ENCODE data around the gene ZNF646.

The ZNF646 gene

GRCh38 chr16:31106509-31107464 is 32.6 kb downstream of the ZNF646 start:
- in situ Hi-C loops (cut with MboI; ENCODE audit: low sequenced_read_pairs), result no loop called here

DNA sequence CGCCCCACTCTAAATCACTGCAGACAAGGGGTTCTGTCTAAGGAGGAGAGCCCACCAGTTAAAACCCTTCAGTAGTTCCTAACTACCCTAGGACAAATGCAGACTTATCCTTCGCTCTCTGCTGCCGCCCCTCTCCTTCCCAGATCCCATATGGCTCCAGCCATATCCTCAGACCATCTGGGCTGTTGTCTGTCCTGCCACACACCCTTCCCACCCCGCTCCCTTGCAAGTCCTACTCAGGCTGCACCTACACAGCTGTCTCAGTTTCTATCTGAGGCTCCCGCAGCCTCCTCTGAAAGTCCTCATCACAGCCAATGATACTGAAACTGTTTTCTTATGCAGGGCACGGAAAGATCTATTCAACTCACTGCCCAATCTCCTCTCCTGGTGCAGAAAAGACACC is 33.2 kb downstream of the ZNF646 start:
- in situ Hi-C loops (cut with MboI; ENCODE audit: low sequenced_read_pairs), result no loop called here

DNA sequence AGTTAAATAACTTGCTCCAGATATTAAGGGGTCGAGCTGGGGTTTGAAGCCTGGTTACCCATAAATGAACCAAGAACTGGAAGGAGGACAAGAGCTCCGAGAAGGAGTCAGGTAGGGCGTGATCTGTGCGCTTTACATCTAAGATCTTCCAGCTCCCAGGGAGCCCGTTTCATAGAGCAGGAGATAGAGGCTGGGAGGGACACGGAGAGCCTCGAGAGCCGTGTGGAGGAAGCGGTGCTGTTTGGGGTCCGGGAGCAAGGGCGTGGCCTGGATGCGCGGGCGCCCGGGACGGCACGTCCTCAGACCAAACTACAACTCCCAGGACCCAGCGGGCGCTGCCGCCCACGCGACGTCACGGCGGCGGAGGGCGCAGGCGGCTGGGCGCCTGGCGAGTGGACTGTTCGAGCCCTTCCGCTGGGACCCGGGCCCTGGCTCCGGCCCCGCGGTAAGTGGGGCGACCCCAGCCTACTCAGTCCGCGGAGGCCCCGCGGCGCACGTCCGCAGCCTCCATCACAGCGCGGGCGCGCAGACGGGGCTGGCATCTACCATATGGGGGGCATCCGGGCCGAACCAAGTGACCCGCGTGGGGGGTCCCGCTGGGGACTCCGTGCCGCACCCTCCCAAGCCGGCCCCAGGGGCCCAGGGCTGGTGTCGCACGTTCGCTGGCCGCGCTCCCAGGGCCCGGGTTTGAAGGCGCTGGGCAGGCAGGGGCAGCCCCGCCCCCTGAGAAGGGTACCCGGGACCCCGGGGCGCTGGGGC is 34.0 kb downstream of the ZNF646 start, which contains the start of gene BCKDK:
Gene BCKDK (plus strand): TSS at position 352 of the 759 bp plus-strand sequence. CDS start 838 bp downstream, outside the sequence.
- in situ Hi-C loops (cut with MboI; ENCODE audit: low sequenced_read_pairs), result no loop called here

DNA sequence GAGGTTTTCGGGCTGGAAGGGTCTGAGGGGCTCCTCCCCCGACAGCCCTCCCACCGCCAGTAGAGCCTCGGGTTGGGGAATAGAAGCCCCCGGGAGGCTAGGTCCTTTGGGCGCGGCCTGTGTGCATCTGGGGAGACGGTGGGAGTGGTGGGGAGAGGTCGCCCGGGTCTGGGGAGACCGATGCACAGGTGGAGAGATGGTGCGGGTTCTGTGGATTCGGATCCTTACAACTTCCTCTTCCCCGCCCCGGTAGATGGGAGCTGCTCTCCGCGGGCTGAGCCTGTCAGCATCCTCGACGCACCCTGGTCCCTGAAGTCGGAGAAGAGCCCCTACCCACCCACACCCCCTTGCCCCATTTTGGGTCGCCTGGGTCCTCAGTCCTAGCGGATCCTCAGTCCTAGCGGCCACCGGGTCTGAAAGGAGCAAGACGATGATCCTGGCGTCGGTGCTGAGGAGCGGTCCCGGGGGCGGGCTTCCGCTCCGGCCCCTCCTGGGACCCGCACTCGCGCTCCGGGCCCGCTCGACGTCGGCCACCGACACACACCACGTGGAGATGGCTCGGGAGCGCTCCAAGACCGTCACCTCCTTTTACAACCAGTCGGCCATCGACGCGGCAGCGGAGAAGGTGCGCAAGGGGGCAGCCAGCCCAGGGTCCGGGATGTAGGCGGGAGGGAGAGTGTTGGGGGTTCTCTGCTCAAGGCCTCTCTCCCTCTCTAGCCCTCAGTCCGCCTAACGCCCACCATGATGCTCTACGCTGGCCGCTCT is 34.8 kb downstream of the ZNF646 start:
- in situ Hi-C loops (cut with MboI; ENCODE audit: low sequenced_read_pairs), result no loop called here

DNA sequence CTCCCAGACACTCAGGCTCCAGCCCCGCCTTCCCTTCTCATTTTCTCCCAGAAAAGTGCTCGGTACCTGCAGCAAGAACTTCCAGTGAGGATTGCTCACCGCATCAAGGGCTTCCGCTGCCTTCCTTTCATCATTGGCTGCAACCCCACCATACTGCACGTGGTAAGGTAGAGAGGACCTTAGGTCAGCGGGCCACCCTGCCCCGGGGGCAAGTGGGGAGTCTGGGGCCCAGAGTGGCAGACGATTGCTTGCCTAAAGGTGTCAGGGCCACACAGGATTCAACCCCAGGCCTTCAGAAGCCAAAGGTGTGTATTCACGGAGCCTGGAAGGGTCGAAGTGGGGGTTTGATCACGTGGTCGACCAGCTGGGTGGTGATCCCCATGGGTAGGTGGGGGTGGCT is 35.4 kb downstream of the ZNF646 start:
- in situ Hi-C loops (cut with MboI; ENCODE audit: low sequenced_read_pairs), result no loop called here

GRCh38 chr16:31110106-31111034 is 36.1 kb downstream of the ZNF646 start:
- in situ Hi-C loops (cut with MboI; ENCODE audit: low sequenced_read_pairs), result no loop called here

- in situ Hi-C loops (cut with MboI; ENCODE audit: low sequenced_read_pairs), result no loop called here
These were observed 37.8 kb downstream of the ZNF646 start for GRCh38 chr16:31111881-31112466.

DNA sequence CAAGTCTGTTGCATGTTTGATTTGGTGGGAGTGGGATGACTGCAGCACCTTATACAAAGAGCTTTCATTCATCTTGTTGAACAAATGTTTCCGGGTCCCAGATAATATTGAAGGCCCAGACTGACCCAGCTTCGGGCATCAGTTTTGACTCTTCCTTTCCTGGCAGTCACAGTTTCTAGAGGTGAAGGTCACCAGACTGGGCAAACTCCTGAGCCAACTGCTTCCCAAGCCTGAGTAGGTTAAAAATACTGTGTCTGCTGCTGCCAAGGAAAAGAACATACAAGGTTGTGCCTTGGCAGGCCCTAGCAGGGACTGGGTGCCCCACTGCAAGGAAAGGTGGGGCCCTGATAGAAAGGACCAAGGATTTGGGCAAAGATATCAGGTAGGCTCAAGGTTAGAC is 38.5 kb downstream of the ZNF646 start:
- in situ Hi-C loops (cut with MboI; ENCODE audit: low sequenced_read_pairs), result no loop called here

- in situ Hi-C loops (cut with MboI; ENCODE audit: low sequenced_read_pairs), result no loop called here
These were observed 39.2 kb downstream of the ZNF646 start for GRCh38 chr16:31113121-31114120.

- in situ Hi-C loops (cut with MboI; ENCODE audit: low sequenced_read_pairs), result no loop called here
These were observed 40.2 kb downstream of the ZNF646 start for GRCh38 chr16:31114468-31114867.

GRCh38 chr16:31117384-31118222 is 43.4 kb downstream of the ZNF646 start, which contains the start of gene KAT8:
TSS of gene KAT8 (plus strand) at chr16:31117664. CDS start at chr16:31117682, 18 bp downstream.
- in situ Hi-C loops (cut with MboI; ENCODE audit: low sequenced_read_pairs), result no loop called here

GRCh38 chr16:31118223-31119155 is 44.3 kb downstream of the ZNF646 start:
- in situ Hi-C loops (cut with MboI; ENCODE audit: low sequenced_read_pairs), result no loop called here

GRCh38 chr16:31120129-31120528 is 45.9 kb downstream of the ZNF646 start:
- in situ Hi-C loops (cut with MboI; ENCODE audit: low sequenced_read_pairs), result no loop called here

- in situ Hi-C loops (cut with MboI; ENCODE audit: low sequenced_read_pairs), result no loop called here
These were observed 51.6 kb downstream of the ZNF646 start for GRCh38 chr16:31125844-31126243.

GRCh38 chr16:31127182-31127581 is 53.0 kb downstream of the ZNF646 start:
- in situ Hi-C loops (cut with MboI; ENCODE audit: low sequenced_read_pairs), result no loop called here

Data from HL-60/S4 treated with phorbol 12-myristate 13-acetate at 8.2 ng/mL for 4 days and 3 days (cell line).